Neuronal stem cell (in vitro differentiated cells): ENCODE data around the gene THEM4.
A peak's percentile ranks its signal among the peaks of the same experiment; 100 is the strongest.

ENCODE experiments used
- DNase-seq: peaks from one replicate; pipeline ENCODE4 v3.0.0-alpha.2; 2013; ENCODE audit warnings: low spot score
- H2AFZ ChIP-seq: one replicate; pipeline ENCODE4 v1.6.1; 2013; ENCODE audit warnings: mild to moderate bottlenecking, low read length, inconsistent platforms
- H2AK5ac ChIP-seq: 2 replicates; pipeline ENCODE4 v1.6.1; 2013; ENCODE audit warnings: low read depth, mild to moderate bottlenecking, inconsistent platforms, low read length, moderate library complexity, mixed read lengths
- H2BK120ac ChIP-seq: 2 replicates; pipeline ENCODE4 v1.6.1; 2013; ENCODE audit warnings: low read depth, mild to moderate bottlenecking, inconsistent platforms, low read length, moderate library complexity, mixed read lengths
- H2BK12ac ChIP-seq: one replicate; pipeline ENCODE4 v1.6.1; 2013; ENCODE audit warnings: low read length, inconsistent platforms
- H2BK15ac ChIP-seq: 2 replicates; pipeline ENCODE4 v1.6.1; 2013; ENCODE audit warnings: mild to moderate bottlenecking, low read length, inconsistent platforms, mixed read lengths
- H2BK5ac ChIP-seq: one replicate; pipeline ENCODE4 v1.6.1; 2013; ENCODE audit warnings: inconsistent platforms, mild to moderate bottlenecking, low read length, moderate library complexity
- H3K14ac ChIP-seq: one replicate; pipeline ENCODE4 v1.6.1; 2013; ENCODE audit warnings: low read length, inconsistent platforms
- H3K18ac ChIP-seq: 2 replicates; pipeline ENCODE4 v1.6.1; 2013; ENCODE audit warnings: low read length, inconsistent platforms
- H3K23ac ChIP-seq: 2 replicates; pipeline ENCODE4 v1.6.1; 2013; ENCODE audit warnings: low read depth, mild to moderate bottlenecking, mixed read lengths, low read length, inconsistent platforms; ENCODE audit not compliant: poor library complexity
- H3K27ac ChIP-seq: replicated peaks from 3 replicates; pipeline ENCODE4 v1.5.1; 2013; ENCODE audit warnings: low read length, inconsistent platforms
- H3K27me3 ChIP-seq, 3 experiments: 2 replicates each; pipeline ENCODE4 v1.6.1; 2013; ENCODE audit warnings: low read length in 3 of 3, mild to moderate bottlenecking in 2 of 3, inconsistent platforms in 1 of 3, low read depth in 1 of 3, mixed read lengths in 1 of 3, moderate library complexity in 1 of 3; ENCODE audit not compliant: control insufficient read depth in 3 of 3, insufficient read depth in 3 of 3
- H3K36me3 ChIP-seq, 2 donors: replicated peaks in 1 of 2; 2 replicates each; pipeline ENCODE4 v1.6.1; 2013; ENCODE audit warnings: low read length in 2 of 2; ENCODE audit not compliant: control insufficient read depth in 2 of 2, insufficient read depth in 2 of 2
- H3K4ac ChIP-seq: 2 replicates; pipeline ENCODE4 v1.6.1; 2013; ENCODE audit warnings: inconsistent platforms, mild to moderate bottlenecking, low read length, moderate library complexity
- H3K4me1 ChIP-seq, 2 donors: 1 replicate in 1 of 2; 2 replicates in 1 of 2; pipeline ENCODE4 v1.6.1; 2013; ENCODE audit warnings: low read length in 2 of 2, low read depth in 1 of 2; ENCODE audit not compliant: control insufficient read depth in 2 of 2, insufficient read depth in 1 of 2
- H3K4me2 ChIP-seq: one replicate; pipeline ENCODE4 v1.6.1; 2013; ENCODE audit warnings: mild to moderate bottlenecking, low read length, inconsistent platforms; ENCODE audit not compliant: insufficient read depth, poor library complexity, severe bottlenecking
- H3K4me3 ChIP-seq, 2 donors: 2 replicates each; pipeline ENCODE4 v1.5.1; 2013; ENCODE audit warnings: low read length in 2 of 2, mild to moderate bottlenecking in 2 of 2, inconsistent platforms in 1 of 2, moderate library complexity in 1 of 2
- H3K79me1 ChIP-seq: one replicate; pipeline ENCODE4 v1.6.1; 2013; ENCODE audit warnings: low read depth, mild to moderate bottlenecking, inconsistent platforms, low read length, moderate library complexity
- H3K9ac ChIP-seq: one replicate; pipeline ENCODE4 v1.6.1; 2013; ENCODE audit warnings: mild to moderate bottlenecking, low read depth, low read length, inconsistent platforms; ENCODE audit not compliant: poor library complexity
- H3K9me3 ChIP-seq, 2 donors: replicated peaks in 1 of 2; 2 replicates each; pipeline versions ENCODE3 to v1.6.1; 2013; ENCODE audit warnings: low read length in 2 of 2, mild to moderate bottlenecking in 2 of 2, inconsistent platforms in 1 of 2, low read depth in 1 of 2, mixed read lengths in 1 of 2, moderate library complexity in 1 of 2; ENCODE audit not compliant: control insufficient read depth in 2 of 2, insufficient read depth in 1 of 2
- H4K8ac ChIP-seq: one replicate; pipeline ENCODE4 v1.6.1; 2013; ENCODE audit warnings: low read depth, mild to moderate bottlenecking, inconsistent platforms, low read length, moderate library complexity
- H4K91ac ChIP-seq: one replicate; pipeline ENCODE4 v1.6.1; 2013; ENCODE audit warnings: low read length, low read depth, mild to moderate bottlenecking, inconsistent platforms; ENCODE audit not compliant: poor library complexity
- WGBS, 2 donors: extraction: QIAGEN DNeasy Blood & Tissue Kit; methylation state at CpG; one replicate each; pipeline ENCODE4 v1.1.7; 2013; ENCODE audit warnings: missing lambda C conversion rate in 2 of 2, mixed read lengths in 1 of 2; ENCODE audit not compliant: insufficient read length in 2 of 2, insufficient replicate concordance in 1 of 2; ENCODE audit errors: extremely low coverage in 2 of 2; 5-methylcytosine and 5-hydroxymethylcytosine counted together

The THEM4 gene

GRCh38 chr1:151860504-151861187 lies 48.7 kb downstream of the THEM4 start:
- Histone ChIP-seq H3K9ac (no peak overlapping the region), H4K91ac (no peak overlapping the region), H2AK5ac (no peak overlapping the region), H3K4me1 (peaks cover 0 to 8% of the 10 kb centered on the region in 2 donors), H3K9me3 (no peaks in the 10 kb centered on the region), H2BK5ac (no peak overlapping the region), H3K4me2 (no peak overlapping the region), H3K4ac (no peak overlapping the region), H3K18ac (peak overlapping the region; percentile 23), H2AFZ (peak overlapping the region; percentile 15), H3K4me3 (no peak overlapping the region), H2BK120ac (no peak overlapping the region), H3K27me3 (peaks cover 0 to 53% (median 2%) of the 10 kb centered on the region in 3 experiments), H3K14ac (no peak overlapping the region), H3K36me3 (no peaks in the 10 kb centered on the region), H2BK15ac (no peak overlapping the region), H3K79me1 (peaks cover 2% of the 10 kb centered on the region), H3K27ac (no peak overlapping the region), H2BK12ac (no peak overlapping the region), H3K23ac (no peak overlapping the region), H4K8ac (no peak overlapping the region)
- no CpG with 5 or more reads among the region's 7 CpGs for WGBS, 2 donors
- DNase-seq, result no peak

- peaks cover 0 to 52% (median 0%) of the 10 kb centered on the region in 3 experiments for H3K27me3 ChIP-seq
- no peak overlapping the region for H3K23ac ChIP-seq
- no peak overlapping the region for H3K27ac ChIP-seq
- no peak overlapping the region for H2AFZ ChIP-seq
- no peak overlapping the region for H2AK5ac ChIP-seq
- H2BK15ac ChIP-seq, result no peak overlapping the region
- H4K8ac ChIP-seq, result no peak overlapping the region
- H3K79me1 ChIP-seq, result no peaks in the 10 kb centered on the region
- no peak overlapping the region for H3K4ac ChIP-seq
- no peak overlapping the region for H4K91ac ChIP-seq
- H3K9ac ChIP-seq, result no peak overlapping the region
- no peak overlapping the region for H3K18ac ChIP-seq
- WGBS, 2 donors, result no CpG with 5 or more reads among the region's 6 CpGs
- H3K9me3 ChIP-seq, result no peaks in the 10 kb centered on the region
- no peak overlapping the region for H2BK12ac ChIP-seq
- no peak overlapping the region for H2BK5ac ChIP-seq
- DNase-seq, result no peak
- peaks cover 0 to 8% of the 10 kb centered on the region in 2 donors for H3K4me1 ChIP-seq
- no peak overlapping the region for H2BK120ac ChIP-seq
- no peak overlapping the region for H3K14ac ChIP-seq
- no peaks in the 10 kb centered on the region for H3K36me3 ChIP-seq
- no peak overlapping the region for H3K4me2 ChIP-seq
- no peak overlapping the region for H3K4me3 ChIP-seq
Measured at GRCh38 chr1:151859891-151860293, 49.4 kb downstream of the THEM4 start.

GRCh38 chr1:151858886-151859665 lies 50.2 kb downstream of the THEM4 start:
- no peaks in the 10 kb centered on the region for H3K79me1 ChIP-seq
- no peak overlapping the region for H2BK120ac ChIP-seq
- peaks cover 0 to 49% (median 0%) of the 10 kb centered on the region in 3 experiments for H3K27me3 ChIP-seq
- H3K36me3 ChIP-seq, result no peaks in the 10 kb centered on the region
- H3K4me3 ChIP-seq, result no peak overlapping the region
- no peak overlapping the region for H2AK5ac ChIP-seq
- no peak overlapping the region for H3K18ac ChIP-seq
- H3K9me3 ChIP-seq, result no peaks in the 10 kb centered on the region
- no peak overlapping the region for H2BK5ac ChIP-seq
- H4K91ac ChIP-seq, result no peak overlapping the region
- H2AFZ ChIP-seq, result no peak overlapping the region
- H3K4me2 ChIP-seq, result no peak overlapping the region
- no CpG with 5 or more reads among the region's 6 CpGs for WGBS, 2 donors
- H3K23ac ChIP-seq, result no peak overlapping the region
- H2BK12ac ChIP-seq, result no peak overlapping the region
- H3K9ac ChIP-seq, result no peak overlapping the region
- no peak overlapping the region for H2BK15ac ChIP-seq
- H3K4ac ChIP-seq, result no peak overlapping the region
- no peak overlapping the region for H4K8ac ChIP-seq
- H3K14ac ChIP-seq, result no peak overlapping the region
- H3K27ac ChIP-seq, result no peak overlapping the region
- no peak for DNase-seq
- H3K4me1 ChIP-seq, result peaks cover 0 to 8% of the 10 kb centered on the region in 2 donors

GRCh38 chr1:151858030-151858746 lies 51.1 kb downstream of the THEM4 start:
- Histone ChIP-seq H3K27ac (no peak overlapping the region), H2AFZ (no peak overlapping the region), H2BK12ac (no peak overlapping the region), H2AK5ac (no peak overlapping the region), H3K79me1 (no peaks in the 10 kb centered on the region), H3K14ac (no peak overlapping the region), H4K91ac (no peak overlapping the region), H3K4me3 (no peak overlapping the region), H3K4me2 (no peak overlapping the region), H2BK120ac (no peak overlapping the region), H3K27me3 (peaks cover 0 to 53% (median 0%) of the 10 kb centered on the region in 3 experiments), H3K4me1 (peaks cover 0 to 8% of the 10 kb centered on the region in 2 donors), H3K18ac (no peak overlapping the region), H3K23ac (no peak overlapping the region), H3K36me3 (no peaks in the 10 kb centered on the region), H4K8ac (no peak overlapping the region), H3K4ac (no peak overlapping the region), H2BK5ac (no peak overlapping the region), H2BK15ac (no peak overlapping the region), H3K9me3 (no peaks in the 10 kb centered on the region), H3K9ac (no peak overlapping the region)
- WGBS, 2 donors, result no CpG with 5 or more reads among the region's 3 CpGs
- DNase-seq, result no peak
